GM12874 (cell line): ENCODE results near the gene KLK15.

Experiments
- TF ChIP-seq, protein P1 (sequence below): IDR thresholded peaks from 2 replicates; pipeline ENCODE4 v1.5.1; 2011; ENCODE audit warnings: low read depth, mild to moderate bottlenecking, control low read depth, low read length, moderate library complexity; ENCODE audit not compliant: insufficient read depth

KLK15 gene

DNA sequence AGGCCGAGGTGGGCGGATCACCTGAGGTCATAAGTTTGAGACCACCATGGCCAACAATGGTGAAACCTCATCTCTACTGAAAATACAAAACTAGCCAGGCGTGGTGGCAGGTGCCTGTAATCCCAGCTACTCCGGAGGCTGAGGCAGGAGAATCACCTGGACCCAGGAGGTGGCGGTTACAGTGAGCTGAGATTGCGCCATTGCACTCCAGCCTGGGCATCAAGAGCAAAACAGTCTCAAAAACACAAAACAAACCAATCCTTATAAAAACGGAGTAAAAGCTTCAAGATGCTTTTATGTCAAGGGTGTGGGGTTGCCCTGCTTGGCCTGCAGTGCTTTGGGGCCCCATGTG lies 36.0 kb downstream of the KLK15 start:
- TF ChIP-seq, protein P1, sequence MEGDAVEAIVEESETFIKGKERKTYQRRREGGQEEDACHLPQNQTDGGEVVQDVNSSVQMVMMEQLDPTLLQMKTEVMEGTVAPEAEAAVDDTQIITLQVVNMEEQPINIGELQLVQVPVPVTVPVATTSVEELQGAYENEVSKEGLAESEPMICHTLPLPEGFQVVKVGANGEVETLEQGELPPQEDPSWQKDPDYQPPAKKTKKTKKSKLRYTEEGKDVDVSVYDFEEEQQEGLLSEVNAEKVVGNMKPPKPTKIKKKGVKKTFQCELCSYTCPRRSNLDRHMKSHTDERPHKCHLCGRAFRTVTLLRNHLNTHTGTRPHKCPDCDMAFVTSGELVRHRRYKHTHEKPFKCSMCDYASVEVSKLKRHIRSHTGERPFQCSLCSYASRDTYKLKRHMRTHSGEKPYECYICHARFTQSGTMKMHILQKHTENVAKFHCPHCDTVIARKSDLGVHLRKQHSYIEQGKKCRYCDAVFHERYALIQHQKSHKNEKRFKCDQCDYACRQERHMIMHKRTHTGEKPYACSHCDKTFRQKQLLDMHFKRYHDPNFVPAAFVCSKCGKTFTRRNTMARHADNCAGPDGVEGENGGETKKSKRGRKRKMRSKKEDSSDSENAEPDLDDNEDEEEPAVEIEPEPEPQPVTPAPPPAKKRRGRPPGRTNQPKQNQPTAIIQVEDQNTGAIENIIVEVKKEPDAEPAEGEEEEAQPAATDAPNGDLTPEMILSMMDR = no peak

DNA sequence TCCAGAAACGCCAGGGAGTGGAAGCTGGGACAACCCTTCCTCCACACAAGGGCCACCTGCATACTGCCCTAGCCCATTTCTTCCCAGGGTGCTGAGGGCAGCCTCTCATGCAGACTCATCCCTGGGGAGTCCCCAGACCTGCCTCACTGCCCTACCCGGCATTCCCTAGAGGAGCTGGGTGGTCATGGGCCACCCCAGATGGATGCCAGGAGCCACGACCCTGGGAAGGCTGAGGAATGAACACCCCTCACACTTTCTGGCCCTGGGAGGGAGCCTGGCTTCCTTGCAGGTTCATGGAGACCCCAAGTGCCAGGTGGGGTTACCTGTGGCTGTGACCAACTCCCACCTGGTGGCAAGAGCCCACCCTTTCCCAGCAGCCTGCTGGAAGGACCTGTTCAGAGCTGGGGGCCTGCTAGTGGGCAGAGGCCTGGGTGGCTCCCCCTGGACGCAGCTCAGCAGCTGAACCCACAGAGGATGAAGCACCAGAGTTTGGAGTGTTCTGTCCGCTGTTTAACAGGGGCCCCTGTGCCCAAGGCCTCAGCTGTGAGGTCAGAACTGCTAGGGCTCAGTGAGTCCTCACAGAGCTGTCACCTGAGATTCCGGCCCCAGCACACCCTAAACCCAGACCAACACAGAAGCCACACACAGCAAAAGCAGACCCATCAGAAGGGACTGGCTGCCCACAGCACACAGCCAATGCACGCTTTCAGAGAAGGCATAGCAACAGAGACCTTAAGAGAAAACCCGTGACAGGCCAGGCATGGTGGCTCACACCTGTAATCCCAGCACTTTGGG lies 36.5 kb downstream of the KLK15 start:
- TF ChIP-seq, protein P1 = no peak

- TF ChIP-seq, protein P1 = 0 out of 2 replicates have a peak, but pooled peaks have one; percentile 31
Measured at GRCh38 chr19:50796128-50796633, 37.2 kb downstream of the KLK15 start.

DNA sequence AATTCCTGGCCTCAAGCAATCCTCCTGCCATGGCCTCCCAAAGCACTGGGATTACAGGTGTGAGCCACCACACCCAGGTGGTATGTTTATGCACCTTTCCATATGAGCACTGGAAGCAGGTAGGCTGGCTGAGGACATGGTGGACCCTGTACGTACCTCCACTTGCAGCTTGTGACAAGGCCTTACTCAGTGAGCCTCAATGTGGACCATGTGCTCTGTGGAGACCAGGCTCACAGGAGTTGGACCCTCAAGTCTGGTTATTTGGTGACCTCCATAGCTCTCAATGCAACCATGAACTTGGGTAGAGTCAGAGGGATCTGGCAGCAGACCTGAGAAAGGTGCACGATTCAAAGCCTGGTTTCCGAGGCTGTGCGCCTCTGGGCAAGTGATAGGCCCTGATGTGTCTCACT lies 37.7 kb downstream of the KLK15 start:
- TF ChIP-seq, protein P1 = no peak

DNA sequence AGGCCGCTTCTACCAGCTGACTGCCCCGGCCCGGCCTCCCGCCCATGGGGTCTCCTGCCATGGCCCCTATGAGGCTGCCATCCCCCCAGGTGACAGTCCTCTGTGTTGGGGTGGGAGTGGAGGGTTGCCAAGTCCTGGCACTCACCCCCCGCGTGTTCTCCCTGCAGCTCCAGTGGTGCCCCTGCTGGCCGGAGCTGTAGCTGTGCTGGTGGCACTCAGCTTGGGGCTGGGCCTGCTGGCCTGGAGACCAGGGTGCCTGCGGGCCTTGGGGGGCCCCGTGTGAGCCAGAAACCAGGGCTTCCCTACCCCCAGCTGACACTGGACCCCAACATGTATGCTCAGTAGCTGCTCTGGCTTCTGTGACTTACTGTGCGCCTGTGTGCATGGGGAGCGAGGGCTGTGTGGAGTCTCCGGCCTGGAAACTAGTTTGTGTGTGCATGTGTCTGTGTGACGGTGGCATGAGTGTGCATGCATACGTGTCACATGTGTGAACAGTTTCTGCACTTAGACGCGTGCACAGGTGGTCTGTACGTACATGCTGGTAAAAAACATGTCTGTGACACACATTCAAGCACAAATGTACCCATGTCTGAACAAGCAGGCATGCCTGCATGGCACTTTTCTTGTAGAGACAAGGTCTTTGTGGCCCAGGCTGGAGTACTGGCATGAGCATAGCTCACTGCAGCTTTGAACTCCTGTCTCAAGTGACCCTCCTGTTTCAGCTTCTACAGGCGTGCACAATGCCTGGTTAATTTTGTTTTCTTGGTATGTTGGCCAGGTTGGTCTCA lies 38.3 kb downstream of the KLK15 start:
- TF ChIP-seq, protein P1 = peak; percentile 32

DNA sequence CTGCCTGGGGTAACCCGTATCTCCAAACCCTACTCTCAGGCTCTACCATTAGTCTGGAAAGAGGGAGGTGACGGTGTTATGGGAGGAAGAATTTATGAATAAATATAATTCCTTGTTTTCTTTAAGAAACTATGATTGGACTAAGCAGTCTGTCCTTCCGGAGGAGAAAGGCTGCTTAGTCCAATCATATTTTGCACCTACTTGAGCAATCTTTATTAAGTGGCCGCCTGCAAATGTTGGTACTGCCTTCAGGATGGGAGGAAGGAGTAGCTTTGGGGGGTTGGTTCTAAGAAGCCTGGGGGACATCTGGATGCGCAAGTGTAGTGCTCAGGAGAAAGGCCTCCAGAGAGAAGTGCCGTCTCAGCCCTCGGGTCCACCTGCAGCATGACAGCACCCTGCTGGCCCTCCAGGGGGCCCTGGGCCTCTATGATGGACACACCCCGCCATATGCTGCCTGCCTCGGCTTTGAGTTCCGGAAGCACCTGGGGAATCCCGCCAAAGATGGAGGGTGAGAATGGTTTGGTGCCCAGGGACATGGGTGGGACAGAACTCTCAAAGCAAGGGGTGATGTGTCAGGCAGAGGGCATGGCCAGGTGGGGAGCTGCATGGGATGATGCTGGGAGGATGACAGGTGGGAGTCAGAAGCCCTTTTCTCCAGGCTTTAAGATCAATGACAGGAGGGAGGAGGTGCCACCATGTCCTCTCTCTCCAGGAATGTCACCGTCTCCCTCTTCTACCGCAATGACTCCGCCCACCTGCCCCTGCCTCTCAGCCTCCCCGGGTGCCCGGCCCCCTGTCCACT lies 39.1 kb downstream of the KLK15 start:
- TF ChIP-seq, protein P1 = peak; percentile 24; the same call in 1 of the 2 replicates

GRCh38 chr19:50793558-50794065 lies 39.8 kb downstream of the KLK15 start:
- TF ChIP-seq, protein P1 = no peak
